Hepatocyte (in vitro differentiated cells): ENCODE measurements around the gene PDSS2. TPM values are rescaled to one million over a fixed set of nuclear protein-coding genes. Genes with fewer than 3 reads are reported as not detected.

Experiments
- DNase-seq: peaks from one replicate; pipeline ENCODE4 v3.0.0-alpha.2; 2016; ENCODE audit warnings: low spot score
- H2AFZ ChIP-seq: fragments of 200-600 bp; sonication (generic); 2 replicates; pipeline ENCODE4 v1.6.0; 2016; ENCODE audit warnings: antibody characterized with exemption, mild to moderate bottlenecking
- H3K27ac ChIP-seq: fragments of 200-600 bp; sonication (generic); 2 replicates; pipeline ENCODE4 v1.5.1; 2016; ENCODE audit warnings: mild to moderate bottlenecking
- H3K27me3 ChIP-seq: fragments of 200-600 bp; sonication (generic); 2 replicates; pipeline ENCODE4 v1.6.1; 2016
- H3K36me3 ChIP-seq: fragments of 200-600 bp; sonication (generic); replicated peaks from 2 replicates; pipeline ENCODE4 v1.5.1; 2016; ENCODE audit warnings: low read depth; ENCODE audit not compliant: insufficient read depth
- H3K4me1 ChIP-seq: fragments of 200-600 bp; sonication (generic); 2 replicates; pipeline ENCODE4 v1.5.1; 2016; ENCODE audit warnings: mild to moderate bottlenecking, moderate library complexity; ENCODE audit not compliant: insufficient read depth
- H3K4me2 ChIP-seq: fragments of 200-600 bp; sonication (generic); 2 replicates; pipeline ENCODE4 v1.6.0; 2016
- H3K4me3 ChIP-seq: fragments of 200-600 bp; sonication (generic); 2 replicates; pipeline ENCODE4 v1.5.1; 2016; ENCODE audit warnings: mild to moderate bottlenecking
- H3K79me2 ChIP-seq: fragments of 200-600 bp; sonication (generic); 2 replicates; pipeline ENCODE4 v1.6.0; 2017; ENCODE audit warnings: mild to moderate bottlenecking
- H3K9me2 ChIP-seq: fragments of 200-600 bp; sonication (generic); replicated peaks from 2 replicates; pipeline ENCODE4 v1.6.0; 2017; ENCODE audit warnings: mild to moderate bottlenecking; ENCODE audit not compliant: insufficient read depth
- H3K9me3 ChIP-seq: fragments of 200-600 bp; sonication (generic); 2 replicates; pipeline ENCODE4 v1.5.1; 2016; ENCODE audit warnings: low read depth, mild to moderate bottlenecking
- H4K20me1 ChIP-seq: fragments of 200-600 bp; sonication (generic); 2 replicates; pipeline ENCODE4 v1.6.0; 2016; ENCODE audit warnings: mild to moderate bottlenecking; ENCODE audit not compliant: insufficient read depth, poor library complexity, severe bottlenecking
- EZH2 ChIP-seq: fragments of 200-600 bp; sonication (generic); IDR thresholded peaks from 2 replicates; pipeline ENCODE4 v1.6.1; 2016; ENCODE audit warnings: antibody characterized with exemption, mild to moderate bottlenecking, borderline replicate concordance
- EZH2phosphoT487 ChIP-seq: fragments of 200-600 bp; sonication (generic); IDR thresholded peaks from one replicate; pipeline ENCODE4 v1.6.1; 2018; ENCODE audit warnings: antibody characterized with exemption, mild to moderate bottlenecking, low read depth, moderate library complexity; ENCODE audit not compliant: unreplicated experiment, severe bottlenecking
- WGBS: methylation state at CpG from one replicate; pipeline ENCODE4 v1.1.6; 2016; ENCODE audit warnings: low lambda C conversion rate; ENCODE audit errors: missing lambda C conversion rate; 5-methylcytosine and 5-hydroxymethylcytosine counted together
- polyA plus RNA-seq: library from polyadenylated mRNA; unstranded; fragments of >200 nt; fragmentation: Nextera tagmentation; extraction: Ambion mirVana; gene quantifications from 2 replicates; pipeline ENCODE4 v1.2.1, GENCODE V29; 2016
- total RNA-seq: library from RNA; depleted of rRNA; stranded (reverse); fragments of >200 nt; gene quantifications from 2 replicates; pipeline ENCODE4 v1.2.3, GENCODE V29; 2014
- TF ChIP-seq, protein P1 (sequence below): fragments of 200-600 bp; sonication (generic); IDR thresholded peaks from 2 replicates; pipeline ENCODE4 v1.5.1; 2016; ENCODE audit warnings: antibody characterized with exemption, mild to moderate bottlenecking; ENCODE audit not compliant: poor library complexity

The PDSS2 gene
- total and polyA plus RNA-seq, 2 experiments from 2014 or later = 15.3 to 18.2 TPM

DNA sequence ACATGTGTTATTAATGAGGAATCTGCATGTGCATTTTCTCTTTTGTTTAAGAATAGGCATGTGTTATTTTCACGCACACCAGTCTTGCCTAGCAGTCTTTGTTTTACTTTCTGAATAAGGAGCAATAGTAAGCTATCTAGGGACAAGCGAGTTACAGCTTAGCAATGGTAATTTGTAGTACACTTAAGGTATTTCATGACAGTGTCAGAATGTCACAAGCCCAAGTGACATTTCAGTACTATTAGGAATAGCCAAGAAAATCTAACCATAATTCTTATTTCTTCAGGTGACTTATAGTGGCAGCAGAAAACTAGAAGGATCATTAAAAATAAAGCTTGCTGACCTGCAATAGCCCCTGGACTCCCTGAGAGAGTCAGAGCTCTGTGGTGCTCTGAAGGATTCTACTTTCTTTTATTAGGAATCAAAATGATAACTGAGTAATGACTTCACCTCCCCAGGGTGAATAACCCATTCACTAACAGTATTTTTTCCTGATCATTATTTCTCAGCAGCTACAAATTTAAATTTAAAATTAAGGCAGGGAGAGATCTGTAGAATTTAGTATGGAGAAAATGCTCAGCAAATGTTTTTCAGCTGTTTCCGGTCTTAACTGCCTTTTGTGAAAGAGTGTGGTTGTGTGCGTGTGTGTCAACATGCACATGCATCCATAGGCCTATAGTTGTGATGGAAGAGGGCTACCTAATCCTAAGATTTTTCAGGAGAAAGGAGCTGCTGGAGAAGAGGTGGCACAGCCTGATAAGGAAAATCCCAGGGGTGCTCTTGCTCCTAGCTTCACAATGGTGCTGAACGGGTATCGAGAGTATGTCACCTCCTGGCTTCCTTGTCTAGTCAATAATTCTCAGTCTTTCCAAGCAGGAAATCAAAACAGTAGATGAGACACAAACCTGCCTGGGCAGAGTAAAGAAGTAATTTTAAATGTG is 254.0 kb downstream of the PDSS2 start:
- Histone ChIP-seq H3K4me2 (no peak overlapping the region), H2AFZ (no peak overlapping the region), H3K4me3 (no peak overlapping the region), H3K9me2 (no peaks in the 10 kb centered on the region), H3K27ac (no peak overlapping the region), H3K36me3 (no peaks in the 10 kb centered on the region), H4K20me1 (no peaks in the 10 kb centered on the region), H3K4me1 (no peaks in the 10 kb centered on the region), H3K27me3 (no peaks in the 10 kb centered on the region), H3K79me2 (no peaks in the 10 kb centered on the region), H3K9me3 (no peaks in the 10 kb centered on the region)
- no peak for DNase-seq
- 97% methylated on average over 6 of the region's 6 CpGs for WGBS
- TF ChIP-seq EZH2 (no peak), EZH2phosphoT487 (no peak)
- TF ChIP-seq, protein P1, sequence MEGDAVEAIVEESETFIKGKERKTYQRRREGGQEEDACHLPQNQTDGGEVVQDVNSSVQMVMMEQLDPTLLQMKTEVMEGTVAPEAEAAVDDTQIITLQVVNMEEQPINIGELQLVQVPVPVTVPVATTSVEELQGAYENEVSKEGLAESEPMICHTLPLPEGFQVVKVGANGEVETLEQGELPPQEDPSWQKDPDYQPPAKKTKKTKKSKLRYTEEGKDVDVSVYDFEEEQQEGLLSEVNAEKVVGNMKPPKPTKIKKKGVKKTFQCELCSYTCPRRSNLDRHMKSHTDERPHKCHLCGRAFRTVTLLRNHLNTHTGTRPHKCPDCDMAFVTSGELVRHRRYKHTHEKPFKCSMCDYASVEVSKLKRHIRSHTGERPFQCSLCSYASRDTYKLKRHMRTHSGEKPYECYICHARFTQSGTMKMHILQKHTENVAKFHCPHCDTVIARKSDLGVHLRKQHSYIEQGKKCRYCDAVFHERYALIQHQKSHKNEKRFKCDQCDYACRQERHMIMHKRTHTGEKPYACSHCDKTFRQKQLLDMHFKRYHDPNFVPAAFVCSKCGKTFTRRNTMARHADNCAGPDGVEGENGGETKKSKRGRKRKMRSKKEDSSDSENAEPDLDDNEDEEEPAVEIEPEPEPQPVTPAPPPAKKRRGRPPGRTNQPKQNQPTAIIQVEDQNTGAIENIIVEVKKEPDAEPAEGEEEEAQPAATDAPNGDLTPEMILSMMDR = no peak

DNA sequence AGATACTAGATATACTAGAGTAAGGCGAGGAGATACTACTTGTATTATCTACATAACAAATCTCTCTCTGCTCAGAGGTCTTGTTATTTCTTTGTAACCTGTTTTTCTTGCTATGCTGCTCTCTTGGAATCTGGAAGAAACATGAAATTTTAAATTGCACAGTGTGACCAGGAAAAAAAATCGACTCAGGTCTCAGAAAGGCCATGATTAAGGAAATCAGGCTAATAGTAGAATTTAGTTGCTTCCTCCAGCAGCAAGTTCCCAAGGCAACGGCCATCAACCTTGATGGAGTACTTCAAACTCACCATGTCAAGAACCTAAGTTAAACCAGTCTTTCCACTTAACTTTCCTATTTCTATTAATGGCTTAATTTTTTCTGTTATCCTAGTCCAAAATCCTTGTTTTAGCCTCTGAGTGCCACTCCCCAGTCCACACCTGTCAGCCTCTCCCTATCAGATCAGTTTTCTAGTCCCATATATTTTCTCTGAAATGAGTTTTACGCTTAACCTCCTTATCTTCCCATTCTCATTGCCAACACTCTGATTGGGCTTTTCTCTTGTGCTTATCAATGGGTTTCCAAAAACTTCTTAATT is 256.4 kb downstream of the PDSS2 start:
- no peaks in the 10 kb centered on the region for H4K20me1 ChIP-seq
- no peaks in the 10 kb centered on the region for H3K4me1 ChIP-seq
- H2AFZ ChIP-seq = no peak overlapping the region
- peak; percentile 4 for DNase-seq
- no peak overlapping the region for H3K4me3 ChIP-seq
- TF ChIP-seq EZH2 = no peak
- TF ChIP-seq EZH2phosphoT487 = no peak
- TF ChIP-seq, protein P1 = no peak
- H3K27ac ChIP-seq = no peak overlapping the region
- H3K4me2 ChIP-seq = no peak overlapping the region
- no peaks in the 10 kb centered on the region for H3K36me3 ChIP-seq
- H3K79me2 ChIP-seq = no peaks in the 10 kb centered on the region
- 82% methylated on average over 4 of the region's 4 CpGs for WGBS
- H3K27me3 ChIP-seq = no peaks in the 10 kb centered on the region
- no peaks in the 10 kb centered on the region for H3K9me3 ChIP-seq
- H3K9me2 ChIP-seq = no peaks in the 10 kb centered on the region

DNA sequence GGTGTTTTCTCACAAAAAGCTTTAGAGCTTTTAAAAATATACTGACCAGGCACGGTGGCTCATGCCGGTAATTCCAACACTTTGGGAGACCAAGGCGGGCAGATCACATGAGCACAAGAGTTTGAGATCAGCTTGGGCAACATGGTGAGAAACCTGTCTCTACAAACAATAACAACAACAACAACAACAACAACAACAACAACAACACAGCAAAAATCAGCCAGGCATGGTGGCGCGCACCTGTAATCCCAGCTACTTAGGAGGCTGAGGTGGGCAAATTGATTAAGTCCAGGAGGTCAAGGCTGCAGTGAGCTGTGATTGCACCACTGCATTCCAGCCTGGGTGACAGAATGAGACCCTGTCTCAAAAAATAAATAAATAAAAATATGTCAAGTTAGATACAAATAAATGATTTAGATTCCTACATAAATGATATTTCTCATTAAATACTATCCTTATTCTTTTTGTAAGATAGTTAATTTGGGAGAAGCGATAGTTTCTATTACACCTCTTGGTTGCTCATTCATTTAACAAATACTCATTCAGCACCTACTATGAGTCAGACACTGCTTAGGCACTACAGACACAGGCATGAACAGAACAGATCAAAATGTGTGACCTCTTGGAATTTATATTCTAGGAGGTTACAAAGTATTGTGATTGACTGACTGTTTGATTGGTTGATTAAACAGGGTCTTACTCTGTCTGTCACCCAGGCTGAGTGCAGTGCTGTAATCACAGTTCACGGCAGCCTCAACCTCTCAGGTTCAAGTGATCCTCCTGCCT is 260.5 kb downstream of the PDSS2 start:
- Histone ChIP-seq H3K36me3 (no peaks in the 10 kb centered on the region), H3K27ac (no peak overlapping the region), H3K27me3 (no peaks in the 10 kb centered on the region), H2AFZ (no peak overlapping the region), H3K4me3 (no peak overlapping the region), H3K4me1 (no peaks in the 10 kb centered on the region), H3K9me3 (no peaks in the 10 kb centered on the region), H4K20me1 (no peaks in the 10 kb centered on the region), H3K79me2 (no peaks in the 10 kb centered on the region), H3K4me2 (no peak overlapping the region), H3K9me2 (no peaks in the 10 kb centered on the region)
- 99% methylated on average over 7 of the region's 7 CpGs for WGBS
- TF ChIP-seq, protein P1 = no peak
- no peak for TF ChIP-seq EZH2phosphoT487
- no peak for TF ChIP-seq EZH2
- DNase-seq = no peak
